22Rv1 (cell line): ENCODE measurements around the gene TWIST2.

Source experiments
- H3K27ac ChIP-seq: fragments of 450-650 bp; 2 replicates; pipeline ENCODE4 v1.5.1; 2017
- ZFX ChIP-seq: fragments of 450-650 bp; IDR thresholded peaks from 2 replicates; pipeline ENCODE4 v1.6.1; 2017; ENCODE audit warnings: antibody characterized with exemption, borderline replicate concordance
- TF ChIP-seq, protein P1 (sequence below): fragments of 450-650 bp; IDR thresholded peaks from 2 replicates; pipeline ENCODE4 v1.5.1; 2017; ENCODE audit warnings: mild to moderate bottlenecking

Gene TWIST2

GRCh38 chr2:238818561-238818960 lies 29.3 kb upstream of the TWIST2 start:
- TF ChIP-seq, protein P1, sequence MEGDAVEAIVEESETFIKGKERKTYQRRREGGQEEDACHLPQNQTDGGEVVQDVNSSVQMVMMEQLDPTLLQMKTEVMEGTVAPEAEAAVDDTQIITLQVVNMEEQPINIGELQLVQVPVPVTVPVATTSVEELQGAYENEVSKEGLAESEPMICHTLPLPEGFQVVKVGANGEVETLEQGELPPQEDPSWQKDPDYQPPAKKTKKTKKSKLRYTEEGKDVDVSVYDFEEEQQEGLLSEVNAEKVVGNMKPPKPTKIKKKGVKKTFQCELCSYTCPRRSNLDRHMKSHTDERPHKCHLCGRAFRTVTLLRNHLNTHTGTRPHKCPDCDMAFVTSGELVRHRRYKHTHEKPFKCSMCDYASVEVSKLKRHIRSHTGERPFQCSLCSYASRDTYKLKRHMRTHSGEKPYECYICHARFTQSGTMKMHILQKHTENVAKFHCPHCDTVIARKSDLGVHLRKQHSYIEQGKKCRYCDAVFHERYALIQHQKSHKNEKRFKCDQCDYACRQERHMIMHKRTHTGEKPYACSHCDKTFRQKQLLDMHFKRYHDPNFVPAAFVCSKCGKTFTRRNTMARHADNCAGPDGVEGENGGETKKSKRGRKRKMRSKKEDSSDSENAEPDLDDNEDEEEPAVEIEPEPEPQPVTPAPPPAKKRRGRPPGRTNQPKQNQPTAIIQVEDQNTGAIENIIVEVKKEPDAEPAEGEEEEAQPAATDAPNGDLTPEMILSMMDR, result no peak
- no peak for TF ChIP-seq ZFX
- H3K27ac ChIP-seq, result no peak overlapping the region

- TF ChIP-seq ZFX, result no peak
- TF ChIP-seq, protein P1, result no peak
These were observed 27.7 kb upstream of the TWIST2 start for GRCh38 chr2:238820197-238820596.

DNA sequence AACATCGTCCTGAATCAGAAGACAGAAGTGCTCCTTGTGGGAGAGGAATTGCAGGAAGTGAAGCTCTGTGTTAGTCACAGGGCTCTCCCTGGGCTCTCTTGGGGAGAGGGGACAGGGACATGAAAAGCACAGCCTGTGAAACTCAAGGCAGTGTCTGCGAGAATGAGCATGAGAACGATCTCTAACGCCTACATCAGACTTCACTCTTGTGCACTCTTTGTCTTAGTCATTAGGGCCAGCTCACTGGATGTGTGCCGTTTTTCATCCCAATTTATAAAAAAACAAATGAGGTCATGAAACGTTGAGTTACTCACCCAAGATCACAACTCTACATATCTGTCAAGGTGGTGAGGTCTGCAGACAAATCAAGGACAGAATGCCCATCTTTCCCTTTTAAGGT lies 27.0 kb upstream of the TWIST2 start:
- no peak overlapping the region for H3K27ac ChIP-seq
- TF ChIP-seq ZFX, result no peak
- TF ChIP-seq, protein P1, result no peak

More at GRCh38 chr2:238820197-238820596, 27.7 kb upstream of the TWIST2 start:
- no peak overlapping the region for H3K27ac ChIP-seq

DNA sequence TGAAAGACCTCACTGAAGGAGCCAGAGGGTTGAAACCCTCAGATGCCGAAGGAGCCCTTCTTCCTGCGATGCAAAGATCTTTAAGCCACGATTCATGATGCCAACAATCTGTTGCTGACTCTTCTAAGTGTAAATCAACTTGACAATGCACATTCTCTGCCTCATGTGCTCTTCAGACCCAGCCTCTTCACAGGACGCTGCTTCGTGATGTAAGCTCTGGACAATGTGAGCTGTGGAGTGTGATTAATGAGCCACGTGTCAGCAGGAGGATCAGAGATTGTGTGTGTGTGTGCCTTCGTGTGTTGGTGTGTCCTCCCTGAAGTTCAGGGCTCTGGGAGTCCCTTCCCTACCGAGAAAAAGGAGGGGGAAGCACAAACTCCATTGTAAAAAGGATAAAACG lies 26.5 kb upstream of the TWIST2 start:
- H3K27ac ChIP-seq, result no peak overlapping the region
- TF ChIP-seq, protein P1, result no peak
- TF ChIP-seq ZFX, result no peak

DNA sequence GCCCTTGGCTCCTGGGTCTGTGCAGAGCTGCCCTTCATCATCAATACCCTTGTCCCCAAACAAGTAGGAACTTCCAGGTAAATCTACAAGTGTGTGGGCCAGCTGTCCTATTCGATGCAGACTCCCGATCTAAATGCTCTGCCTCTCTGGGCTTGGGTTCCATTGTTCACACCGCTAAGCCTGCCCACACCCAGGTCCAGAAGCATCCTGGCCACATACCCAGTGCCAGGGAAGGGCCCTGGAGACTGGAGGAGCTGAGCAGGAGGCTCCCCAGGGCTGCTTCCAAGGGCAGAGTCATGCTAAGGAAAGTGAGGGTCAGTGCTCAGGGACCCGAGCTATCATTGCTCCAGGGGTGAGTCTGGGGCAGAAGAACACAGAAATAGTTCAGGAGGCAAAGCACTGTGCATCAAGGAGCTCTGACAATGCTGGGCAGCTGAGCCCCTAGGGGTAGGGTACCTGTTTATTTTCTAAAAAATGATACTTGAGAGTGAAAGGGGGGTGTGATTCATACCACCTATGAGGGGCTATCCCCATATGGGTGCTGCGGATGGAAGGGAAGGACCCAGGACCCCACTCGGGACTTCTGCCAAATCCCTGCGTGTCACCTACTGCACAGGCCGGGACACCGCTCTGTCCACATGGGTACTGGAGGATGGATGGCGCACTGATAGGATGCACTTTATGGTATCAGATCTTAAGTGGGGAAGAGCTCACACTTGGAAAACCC lies 25.8 kb upstream of the TWIST2 start:
- no peak overlapping the region for H3K27ac ChIP-seq
- TF ChIP-seq, protein P1, result no peak
- no peak for TF ChIP-seq ZFX

- no peak for TF ChIP-seq ZFX
- TF ChIP-seq, protein P1, result no peak
- H3K27ac ChIP-seq, result no peak overlapping the region
These were observed 24.9 kb upstream of the TWIST2 start for GRCh38 chr2:238822955-238823354.

GRCh38 chr2:238831177-238831576 lies 16.7 kb upstream of the TWIST2 start:
- no peak overlapping the region for H3K27ac ChIP-seq
- TF ChIP-seq, protein P1, result no peak
- no peak for TF ChIP-seq ZFX
